Measurements from ENCODE around the gene ATF7IP.
A peak's percentile ranks its signal among the peaks of the same experiment; 100 is the strongest.
"Not testable (repeated sequence)": the region's sequence is repeated elsewhere in the genome, so short reads cannot be mapped to it uniquely, and the experiment has no call there.

ATF7IP gene

GRCh38 chr12:14365294-14366208, at the start of gene ATF7IP:
ATF7IP (plus strand) TSS chr12:14365682; CDS start chr12:14423916, 58,234 bp downstream.
- DNase-seq (ENCODE audit: low spot score), result peak; percentile 99

GRCh38 chr12:14317362-14318146, 47.9 kb upstream of the ATF7IP start:
- no peak for DNase-seq (ENCODE audit: low spot score)

- DNase-seq (ENCODE audit: low spot score), result not testable (repeated sequence)
Measured at GRCh38 chr12:14319704-14320427, 45.6 kb upstream of the ATF7IP start.

- DNase-seq (ENCODE audit: low spot score), result no peak
Measured at GRCh38 chr12:14322403-14322802, 43.1 kb upstream of the ATF7IP start.

- DNase-seq (ENCODE audit: low spot score), result no peak
Measured at GRCh38 chr12:14325716-14326343, 39.7 kb upstream of the ATF7IP start.

GRCh38 chr12:14326699-14327098, 38.8 kb upstream of the ATF7IP start:
- no peak for DNase-seq (ENCODE audit: low spot score)

- peak; percentile 57 for DNase-seq (ENCODE audit: low spot score)
Measured at GRCh38 chr12:14327711-14328110, 37.8 kb upstream of the ATF7IP start.

GRCh38 chr12:14332482-14332881, 33.0 kb upstream of the ATF7IP start:
- DNase-seq (ENCODE audit: low spot score), result no peak

- no peak for DNase-seq (ENCODE audit: low spot score)
Measured at GRCh38 chr12:14340371-14340770, 25.1 kb upstream of the ATF7IP start.

GRCh38 chr12:14351524-14351923, 14.0 kb upstream of the ATF7IP start:
- DNase-seq (ENCODE audit: low spot score), result not testable (repeated sequence)

GRCh38 chr12:14352066-14352465, 13.4 kb upstream of the ATF7IP start:
- DNase-seq (ENCODE audit: low spot score), result not testable (repeated sequence)

GRCh38 chr12:14354665-14355064, 10.8 kb upstream of the ATF7IP start:
- not testable (repeated sequence) for DNase-seq (ENCODE audit: low spot score)

- DNase-seq (ENCODE audit: low spot score), result peak; percentile 65
Measured at GRCh38 chr12:14356147-14356546, 9.3 kb upstream of the ATF7IP start.

- DNase-seq (ENCODE audit: low spot score), result no peak
Measured at GRCh38 chr12:14357486-14357885, 8.0 kb upstream of the ATF7IP start.

- DNase-seq (ENCODE audit: low spot score), result no peak
Measured at GRCh38 chr12:14362352-14362751, 3.1 kb upstream of the ATF7IP start.

GRCh38 chr12:14364583-14365271, 755 bp upstream of the ATF7IP start:
- no peak for DNase-seq (ENCODE audit: low spot score)

GRCh38 chr12:14366209-14367039, 942 bp downstream of the ATF7IP start:
- no peak for DNase-seq (ENCODE audit: low spot score)

- DNase-seq (ENCODE audit: low spot score), result peak; percentile 47
Measured at GRCh38 chr12:14367040-14367661, 1.7 kb downstream of the ATF7IP start.

- DNase-seq (ENCODE audit: low spot score), result no peak
Measured at GRCh38 chr12:14369311-14369710, 3.8 kb downstream of the ATF7IP start.

- DNase-seq (ENCODE audit: low spot score), result peak; percentile 61
Measured at GRCh38 chr12:14373217-14373616, 7.7 kb downstream of the ATF7IP start.

Data from kidney tubule cell (primary cell).